ENCODE data around the gene KSR1.

DNA sequence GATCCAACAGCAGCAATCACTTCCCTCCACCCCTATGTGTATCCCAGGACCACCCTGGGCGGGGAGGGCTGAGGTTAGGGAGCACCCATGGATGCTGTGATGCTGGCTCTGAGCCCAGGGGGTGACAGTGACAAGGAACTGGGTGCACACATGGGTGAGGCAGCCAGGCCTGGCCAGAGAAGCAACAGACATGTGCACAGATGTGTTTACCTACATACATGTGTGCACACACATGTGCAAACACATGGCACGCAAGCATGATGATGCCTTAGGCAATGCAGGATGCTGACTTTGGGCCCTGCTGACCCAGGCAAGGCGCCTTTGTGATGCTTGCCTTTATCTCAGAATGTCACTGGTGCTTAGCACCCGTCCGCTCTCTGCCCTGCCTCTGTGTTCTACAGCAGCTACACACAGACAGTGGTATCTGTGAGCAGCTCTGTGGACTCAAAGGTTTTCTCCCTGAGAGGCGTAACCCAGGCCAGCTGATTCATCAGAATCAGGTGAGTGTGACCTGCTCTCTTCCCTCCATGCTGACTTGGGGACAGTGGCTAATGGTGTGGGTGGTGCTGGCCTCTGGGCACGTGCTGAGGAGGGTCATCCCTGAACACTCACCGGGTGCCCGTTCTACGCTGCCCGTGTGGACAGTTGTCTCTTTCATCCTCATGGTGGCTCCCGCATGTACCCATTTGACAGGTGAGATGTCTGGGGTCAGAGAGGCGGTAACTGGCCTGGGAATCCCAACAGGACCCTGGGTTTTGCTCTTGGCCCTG is 38.5 kb upstream of the KSR1 start:
- no peak for TF ChIP-seq EZH2 (IDR thresholded peaks at IDR 0.05; ENCODE audit: insufficient read depth, poor library complexity, severe bottlenecking)
- TF ChIP-seq EZH2phosphoT487 (IDR thresholded peaks at IDR 0.05; ENCODE audit: insufficient read depth, low read depth): no peak

Data from GM23248 (cell line).